Progenitor cell of endocrine pancreas (in vitro differentiated cells): ENCODE data around the gene FOXA3. TPM values are rescaled to one million over a fixed set of nuclear protein-coding genes. Genes with fewer than 3 reads are reported as not detected.

Experiments used
- DNase-seq: peaks from one replicate; pipeline ENCODE4 v3.0.0; 2021; ENCODE audit warnings: low spot score; ENCODE audit not compliant: unreplicated experiment
- H3K27ac Mint-ChIP-seq: 2 replicates; pipeline ENCODE4 v1.8.0; 2021; ENCODE audit warnings: mild to moderate bottlenecking, moderate library complexity, mixed read lengths
- H3K27me3 Mint-ChIP-seq: 2 replicates; pipeline ENCODE4 v1.8.0; 2021; ENCODE audit warnings: mixed read lengths
- H3K36me3 Mint-ChIP-seq: 2 replicates; pipeline ENCODE4 v1.8.0; 2022; ENCODE audit warnings: mixed read lengths; ENCODE audit not compliant: insufficient read depth
- H3K4me1 Mint-ChIP-seq: 2 replicates; pipeline ENCODE4 v1.8.0; 2021; ENCODE audit warnings: low read depth, mixed read lengths
- H3K4me3 Mint-ChIP-seq: 2 replicates; pipeline ENCODE4 v1.8.0; 2021; ENCODE audit warnings: low read depth, mild to moderate bottlenecking, moderate library complexity, mixed read lengths
- H3K9me3 Mint-ChIP-seq: 2 replicates; pipeline ENCODE4 v1.8.0; 2021; ENCODE audit warnings: low read depth, mixed read lengths
- CTCF ChIP-seq: fragments of 200-600 bp; sonication (generic); IDR thresholded peaks from one replicate; pipeline ENCODE4 v1.5.0; 2021; ENCODE audit warnings: antibody characterized with exemption, mild to moderate bottlenecking; ENCODE audit not compliant: unreplicated experiment
- total RNA-seq: library from RNA; stranded (reverse); gene quantifications from 2 replicates; pipeline ENCODE4 v1.2.1, GENCODE V29; 2021

FOXA3 gene
- total RNA-seq, 1 donor from 2014 or later = 23.5 TPM

- no peaks in the 10 kb centered on the region for H3K9me3 Mint-ChIP-seq
- peaks cover 61% of the 10 kb centered on the region for H3K4me1 Mint-ChIP-seq
- peak overlapping the region; percentile 5 for H3K27ac Mint-ChIP-seq
- H3K4me3 Mint-ChIP-seq = no peak overlapping the region
- H3K27me3 Mint-ChIP-seq = no peaks in the 10 kb centered on the region
- no peak for TF ChIP-seq CTCF
- DNase-seq = no peak
- peaks cover 2% of the 10 kb centered on the region for H3K36me3 Mint-ChIP-seq
Observed at GRCh38 chr19:45879971-45880370, 15.8 kb downstream of the FOXA3 start.

- Mint-ChIP-seq H3K4me3 (peak overlapping the region; percentile 72), H3K36me3 (peaks cover 2% of the 10 kb centered on the region), H3K27ac (peak overlapping the region; percentile 92), H3K9me3 (no peaks in the 10 kb centered on the region), H3K4me1 (peaks cover 50% of the 10 kb centered on the region), H3K27me3 (no peaks in the 10 kb centered on the region)
- no peak for DNase-seq
- no peak for TF ChIP-seq CTCF
Observed at GRCh38 chr19:45881082-45881908, 17.2 kb downstream of the FOXA3 start.

GRCh38 chr19:45881909-45882528 is 17.9 kb downstream of the FOXA3 start:
- peak; percentile 53 for DNase-seq
- Mint-ChIP-seq H3K36me3 (peaks cover 2% of the 10 kb centered on the region), H3K4me1 (peaks cover 49% of the 10 kb centered on the region), H3K27ac (peak overlapping the region; percentile 92), H3K9me3 (no peaks in the 10 kb centered on the region), H3K27me3 (no peaks in the 10 kb centered on the region), H3K4me3 (peak overlapping the region; percentile 72)
- no peak for TF ChIP-seq CTCF

GRCh38 chr19:45882652-45883585 is 18.8 kb downstream of the FOXA3 start:
- peak overlapping the region; percentile 72 for H3K4me3 Mint-ChIP-seq
- no peaks in the 10 kb centered on the region for H3K9me3 Mint-ChIP-seq
- peak; percentile 99 for TF ChIP-seq CTCF
- H3K27me3 Mint-ChIP-seq = no peaks in the 10 kb centered on the region
- peak; percentile 90 for DNase-seq
- H3K36me3 Mint-ChIP-seq = peaks cover 2% of the 10 kb centered on the region
- H3K27ac Mint-ChIP-seq = peak overlapping the region; percentile 92
- peaks cover 45% of the 10 kb centered on the region for H3K4me1 Mint-ChIP-seq

- peak; percentile 40 for TF ChIP-seq CTCF
- Mint-ChIP-seq H3K27me3 (no peaks in the 10 kb centered on the region), H3K4me3 (peak overlapping the region; percentile 72), H3K9me3 (no peaks in the 10 kb centered on the region), H3K36me3 (peaks cover 2% of the 10 kb centered on the region), H3K27ac (peak overlapping the region; percentile 92), H3K4me1 (peaks cover 39% of the 10 kb centered on the region)
- no peak for DNase-seq
Observed at GRCh38 chr19:45883586-45883880, 19.4 kb downstream of the FOXA3 start.
